CD14-positive monocyte (primary cell): Measurements from ENCODE around the gene USP20. TPM values are rescaled to one million over a fixed set of nuclear protein-coding genes. Genes with fewer than 3 reads are reported as not detected.
A peak's percentile ranks its signal among the peaks of the same experiment; 100 is the strongest.

Source experiments
- DNase-seq, 3 donors: peaks; one replicate each; pipeline ENCODE4 v3.0.0-alpha.2; 2011 to 2022
- H2AFZ ChIP-seq: 2 replicates; pipeline ENCODE4 v1.6.0; 2012; ENCODE audit warnings: mild to moderate bottlenecking, low read depth, low read length, inconsistent platforms; ENCODE audit not compliant: insufficient read depth, poor library complexity, severe bottlenecking
- H3K27ac ChIP-seq, 2 donors: 1 replicate in 1 of 2; 2 replicates in 1 of 2; pipeline ENCODE4 v1.5.1; 2012 to 2013; ENCODE audit warnings: low read length in 2 of 2, control low read depth in 1 of 2, inconsistent platforms in 1 of 2, low read depth in 1 of 2, mild to moderate bottlenecking in 1 of 2
- H3K27me3 ChIP-seq, 2 donors: one replicate each; pipeline versions ENCODE4 v1.6.0 to v1.6.1; 2011 to 2013; ENCODE audit warnings: low read length in 2 of 2; ENCODE audit not compliant: control insufficient read depth in 2 of 2, insufficient read depth in 2 of 2
- H3K36me3 ChIP-seq, 2 donors: replicated peaks in 1 of 2; 1 replicate in 1 of 2; 2 replicates in 1 of 2; pipeline versions ENCODE4 v1.5.1 to v1.6.1; 2012 to 2013; ENCODE audit warnings: low read length in 2 of 2, control low read depth in 1 of 2, inconsistent platforms in 1 of 2, mild to moderate bottlenecking in 1 of 2; ENCODE audit not compliant: insufficient read depth in 2 of 2, control insufficient read depth in 1 of 2
- H3K4me1 ChIP-seq, 2 donors: 1 replicate in 1 of 2; 2 replicates in 1 of 2; pipeline versions ENCODE4 v1.5.1 to v1.6.1; 2012 to 2013; ENCODE audit warnings: low read length in 2 of 2, control low read depth in 1 of 2, inconsistent platforms in 1 of 2, mild to moderate bottlenecking in 1 of 2, moderate library complexity in 1 of 2; ENCODE audit not compliant: insufficient read depth in 2 of 2, control insufficient read depth in 1 of 2
- H3K4me2 ChIP-seq: replicated peaks from 2 replicates; pipeline ENCODE3; 2012; ENCODE audit warnings: low read length, moderate library complexity, mild to moderate bottlenecking; ENCODE audit not compliant: poor library complexity, severe bottlenecking; ENCODE audit errors: extremely low read depth
- H3K4me3 ChIP-seq, 3 experiments: fragments of 200-600 bp in 1 of 3; sonication (generic) in 1 of 3; replicated peaks in 1 of 3; 1 replicate in 2 of 3; 2 replicates in 1 of 3; pipeline ENCODE4 v1.5.1; 2011 to 2013; ENCODE audit warnings: low read length in 3 of 3, mild to moderate bottlenecking in 3 of 3, control low read depth in 2 of 3, low read depth in 2 of 3, inconsistent platforms in 1 of 3, moderate library complexity in 1 of 3
- H3K79me2 ChIP-seq: 2 replicates; pipeline ENCODE4 v1.6.0; 2012; ENCODE audit warnings: mild to moderate bottlenecking, control low read depth, inconsistent platforms, low read length, moderate library complexity; ENCODE audit not compliant: insufficient read depth
- H3K9ac ChIP-seq: 2 replicates; pipeline ENCODE4 v1.6.0; 2017; ENCODE audit warnings: low read length, mild to moderate bottlenecking; ENCODE audit not compliant: insufficient read depth, poor library complexity, severe bottlenecking
- H3K9me3 ChIP-seq, 2 donors: replicated peaks in 1 of 2; 1 replicate in 1 of 2; 2 replicates in 1 of 2; pipeline versions ENCODE4 v1.5.1 to v1.6.1; 2012 to 2013; ENCODE audit warnings: low read length in 2 of 2, control low read depth in 1 of 2; ENCODE audit not compliant: control insufficient read depth in 1 of 2, insufficient read depth in 1 of 2
- H4K20me1 ChIP-seq: 2 replicates; pipeline ENCODE4 v1.6.0; 2012; ENCODE audit warnings: mild to moderate bottlenecking, low read length, control low read depth, moderate library complexity; ENCODE audit not compliant: insufficient read depth
- H3K27ac Mint-ChIP-seq, 7 donors: one replicate each; pipeline ENCODE4 v1.8.0; 2020; ENCODE audit warnings: mild to moderate bottlenecking in 7 of 7, mixed read lengths in 7 of 7, moderate library complexity in 6 of 7, inconsistent platforms in 2 of 7
- H3K27me3 Mint-ChIP-seq, 3 donors: one replicate each; pipeline ENCODE4 v1.8.0; 2021 to 2022; ENCODE audit warnings: low read depth in 3 of 3, mild to moderate bottlenecking in 3 of 3, mixed read lengths in 3 of 3, moderate library complexity in 3 of 3, inconsistent platforms in 1 of 3
- H3K36me3 Mint-ChIP-seq, 2 donors: one replicate each; pipeline ENCODE4 v1.8.0; 2020; ENCODE audit warnings: mixed read lengths in 2 of 2, inconsistent platforms in 1 of 2, mild to moderate bottlenecking in 1 of 2
- H3K4me1 Mint-ChIP-seq: one replicate; pipeline ENCODE4 v1.8.0; 2020; ENCODE audit warnings: mild to moderate bottlenecking, mixed read lengths
- H3K4me3 Mint-ChIP-seq, 2 donors: one replicate each; pipeline ENCODE4 v1.8.0; 2020; ENCODE audit warnings: mild to moderate bottlenecking in 2 of 2, mixed read lengths in 2 of 2, moderate library complexity in 1 of 2
- H3K9me3 Mint-ChIP-seq, 7 donors: one replicate each; pipeline ENCODE4 v1.8.0; 2020 to 2022; ENCODE audit warnings: mixed read lengths in 7 of 7, mild to moderate bottlenecking in 6 of 7, moderate library complexity in 6 of 7, inconsistent platforms in 2 of 7
- WGBS: methylation state at CpG from one replicate; pipeline ENCODE4 v1.1.5; 2013; ENCODE audit warnings: missing lambda C conversion rate; ENCODE audit not compliant: insufficient coverage; 5-methylcytosine and 5-hydroxymethylcytosine counted together
- intact Hi-C, 2 donors: fragments of 100-400 bp; cut with micrococcal nuclease; formaldehyde crosslinking; loops; one replicate each; pipeline versions ENCODE4 v1.15.0 to v1.15.1; 2023
- polyA plus RNA-seq, 3 donors: library from polyadenylated mRNA; depleted of rRNA in 1 of 3; unstranded in 2 of 3; stranded (reverse) in 1 of 3; fragments of 300-500 nt in 2 of 3; fragments of >200 nt in 1 of 3; fragmentation: Illumina TruSeq in 2 of 3; gene quantifications; 1 replicate in 2 of 3; 2 replicates in 1 of 3; pipeline ENCODE4 v1.2.3, GENCODE V29; 2012 to 2021
- TF ChIP-seq, protein P1 (sequence below): fragments of 200-600 bp; IDR thresholded peaks from one replicate; pipeline ENCODE4 v1.8.0; 2022; ENCODE audit warnings: antibody characterized with exemption, mild to moderate bottlenecking

USP20 gene
- polyA plus RNA-seq, 3 donors = 2.7 to 30.0 (median 5.2) TPM

DNA sequence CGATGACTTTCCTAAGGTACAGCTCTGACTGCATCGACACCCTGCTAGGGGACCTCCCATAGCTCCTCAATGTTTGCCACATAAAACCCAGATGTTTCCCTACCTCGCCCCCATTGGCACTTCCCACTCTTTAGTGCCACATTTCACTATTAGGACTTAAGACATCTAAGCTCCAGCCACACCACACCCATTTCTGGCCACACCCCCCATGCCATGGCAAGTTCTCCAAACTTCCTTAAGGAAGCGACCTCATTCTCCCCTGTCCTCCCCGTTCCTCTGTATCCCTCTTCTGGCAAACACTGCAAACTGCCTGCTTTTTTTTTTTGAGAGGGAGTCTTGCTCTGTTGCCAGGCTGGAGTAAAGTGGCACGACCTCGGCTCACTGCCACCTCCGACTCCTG, 62.9 kb downstream of the USP20 start:
- Histone ChIP-seq H2AFZ (no peak overlapping the region), H3K4me2 (no peak overlapping the region), H3K79me2 (peaks cover 8% of the 10 kb centered on the region), H3K4me3 (no peak overlapping the region), H3K27me3 (no peaks in the 10 kb centered on the region), H3K36me3 (peaks cover 53 to 83% of the 10 kb centered on the region in 2 donors), H3K27ac (peak overlapping the region; percentile 16 to 50), H3K9ac (no peak overlapping the region), H3K9me3 (no peaks in the 10 kb centered on the region), H4K20me1 (peaks cover 5% of the 10 kb centered on the region), H3K4me1 (peaks cover 21 to 26% of the 10 kb centered on the region in 2 donors)
- DNase-seq = peak; percentile 12 to 55 (median 37)
- TF ChIP-seq, protein P1, sequence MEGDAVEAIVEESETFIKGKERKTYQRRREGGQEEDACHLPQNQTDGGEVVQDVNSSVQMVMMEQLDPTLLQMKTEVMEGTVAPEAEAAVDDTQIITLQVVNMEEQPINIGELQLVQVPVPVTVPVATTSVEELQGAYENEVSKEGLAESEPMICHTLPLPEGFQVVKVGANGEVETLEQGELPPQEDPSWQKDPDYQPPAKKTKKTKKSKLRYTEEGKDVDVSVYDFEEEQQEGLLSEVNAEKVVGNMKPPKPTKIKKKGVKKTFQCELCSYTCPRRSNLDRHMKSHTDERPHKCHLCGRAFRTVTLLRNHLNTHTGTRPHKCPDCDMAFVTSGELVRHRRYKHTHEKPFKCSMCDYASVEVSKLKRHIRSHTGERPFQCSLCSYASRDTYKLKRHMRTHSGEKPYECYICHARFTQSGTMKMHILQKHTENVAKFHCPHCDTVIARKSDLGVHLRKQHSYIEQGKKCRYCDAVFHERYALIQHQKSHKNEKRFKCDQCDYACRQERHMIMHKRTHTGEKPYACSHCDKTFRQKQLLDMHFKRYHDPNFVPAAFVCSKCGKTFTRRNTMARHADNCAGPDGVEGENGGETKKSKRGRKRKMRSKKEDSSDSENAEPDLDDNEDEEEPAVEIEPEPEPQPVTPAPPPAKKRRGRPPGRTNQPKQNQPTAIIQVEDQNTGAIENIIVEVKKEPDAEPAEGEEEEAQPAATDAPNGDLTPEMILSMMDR = no peak
- Mint-ChIP-seq H3K27me3 (peaks cover 0 to 3% (median 1%) of the 10 kb centered on the region in 3 donors), H3K4me1 (peaks cover 20% of the 10 kb centered on the region), H3K36me3 (peaks cover 78 to 93% of the 10 kb centered on the region in 2 donors), H3K4me3 (no peak overlapping the region), H3K9me3 (peaks cover 0 to 5% (median 2%) of the 10 kb centered on the region in 7 donors), H3K27ac (peak overlapping the region; percentile 1 to 88 (median 63))
- intact Hi-C loops = no loop called here
- WGBS = 57% methylated on average over 3 of the region's 8 CpGs

DNA sequence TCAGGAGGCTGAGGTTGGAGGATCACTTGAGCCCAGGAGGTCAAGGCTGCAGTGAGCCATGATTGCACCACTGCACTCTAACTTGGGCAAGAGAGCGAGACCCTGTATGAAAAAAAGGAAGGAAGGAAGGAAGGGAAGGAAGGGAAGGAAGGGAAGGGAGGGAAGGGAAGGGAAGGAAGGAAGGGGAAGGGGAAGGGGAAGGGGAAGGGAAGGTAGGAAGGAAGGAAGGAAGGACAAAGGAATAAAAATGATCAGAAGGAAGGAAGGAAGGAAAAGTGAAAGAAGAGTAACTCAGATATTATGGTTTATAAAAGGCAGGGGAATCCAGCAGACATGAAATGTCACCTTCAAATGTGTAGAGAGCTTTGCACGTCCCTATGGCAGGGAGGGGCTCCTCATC, 64.4 kb downstream of the USP20 start:
- H3K27ac ChIP-seq = peak overlapping the region; percentile 59 to 79
- H3K79me2 ChIP-seq = peaks cover 8% of the 10 kb centered on the region
- Mint-ChIP-seq H3K9me3 (peaks cover 0 to 5% (median 2%) of the 10 kb centered on the region in 7 donors), H3K4me3 (no peak overlapping the region), H3K36me3 (peaks cover 81 to 89% of the 10 kb centered on the region in 2 donors), H3K27ac (peak overlapping the region in 6 of 7 donors; percentile 41 to 83 (median 68)), H3K4me1 (peaks cover 20% of the 10 kb centered on the region), H3K27me3 (peaks cover 0 to 3% (median 1%) of the 10 kb centered on the region in 3 donors)
- DNase-seq = no peak
- H3K9ac ChIP-seq = no peak overlapping the region
- peaks cover 57 to 85% of the 10 kb centered on the region in 2 donors for H3K36me3 ChIP-seq
- peaks cover 5% of the 10 kb centered on the region for H4K20me1 ChIP-seq
- no peaks in the 10 kb centered on the region for H3K27me3 ChIP-seq
- no peak overlapping the region for H2AFZ ChIP-seq
- no peak overlapping the region for H3K4me2 ChIP-seq
- H3K9me3 ChIP-seq = no peaks in the 10 kb centered on the region
- 49% methylated on average over 2 of the region's 2 CpGs for WGBS
- intact Hi-C loops = no loop called here
- no peak overlapping the region for H3K4me3 ChIP-seq
- TF ChIP-seq, protein P1 = no peak
- H3K4me1 ChIP-seq = peaks cover 21 to 26% of the 10 kb centered on the region in 2 donors
